NCI-H146 treated with DMSO at 0.1 percent for 48 hours (cell line): ENCODE results near the gene SLCO3A1.

Experiments
- DNase-seq: peaks from one replicate; lab custom pipeline; 2025; ENCODE audit not compliant: unreplicated experiment; lab: John Stamatoyannopoulos, UW

Gene SLCO3A1

GRCh38 chr15:91992945-91993344 lies 139.4 kb downstream of the SLCO3A1 start:
- DNase-seq = no peak

GRCh38 chr15:91995146-91995545 lies 141.6 kb downstream of the SLCO3A1 start:
- DNase-seq = no peak

- no peak for DNase-seq
These were observed 143.7 kb downstream of the SLCO3A1 start for GRCh38 chr15:91997163-91997562.

GRCh38 chr15:92000709-92001108 lies 147.2 kb downstream of the SLCO3A1 start:
- DNase-seq = peak; percentile 66

- DNase-seq = peak; percentile 58
These were observed 147.8 kb downstream of the SLCO3A1 start for GRCh38 chr15:92001307-92001706.

- no peak for DNase-seq
These were observed 149.2 kb downstream of the SLCO3A1 start for GRCh38 chr15:92002666-92003065.

GRCh38 chr15:92003515-92004067 lies 150.1 kb downstream of the SLCO3A1 start:
- DNase-seq = no peak

GRCh38 chr15:92005154-92005553 lies 151.6 kb downstream of the SLCO3A1 start:
- DNase-seq = peak; percentile 12

GRCh38 chr15:92006186-92007028 lies 152.9 kb downstream of the SLCO3A1 start:
- no peak for DNase-seq

- no peak for DNase-seq
These were observed 155.7 kb downstream of the SLCO3A1 start for GRCh38 chr15:92009162-92009561.

- DNase-seq = peak; percentile 42
These were observed 158.3 kb downstream of the SLCO3A1 start for GRCh38 chr15:92011611-92012367.

GRCh38 chr15:92012368-92012629 lies 158.8 kb downstream of the SLCO3A1 start:
- no peak for DNase-seq

- no peak for DNase-seq
These were observed 159.4 kb downstream of the SLCO3A1 start for GRCh38 chr15:92012881-92013280.

GRCh38 chr15:92014281-92015030 lies 160.9 kb downstream of the SLCO3A1 start:
- no peak for DNase-seq

GRCh38 chr15:92017882-92018534 lies 164.5 kb downstream of the SLCO3A1 start:
- no peak for DNase-seq

GRCh38 chr15:92018535-92019239 lies 165.2 kb downstream of the SLCO3A1 start:
- no peak for DNase-seq

- DNase-seq = no peak
These were observed 166.2 kb downstream of the SLCO3A1 start for GRCh38 chr15:92019706-92020105.

GRCh38 chr15:92020207-92020606 lies 166.7 kb downstream of the SLCO3A1 start:
- no peak for DNase-seq

GRCh38 chr15:92020804-92021203 lies 167.3 kb downstream of the SLCO3A1 start:
- DNase-seq = no peak

- DNase-seq = no peak
These were observed 168.3 kb downstream of the SLCO3A1 start for GRCh38 chr15:92021792-92022191.
